Inflammatory macrophage treated with lipopolysaccharide for 1 hour (primary cell): Measurements from ENCODE around the gene MBNL1.
A peak's percentile ranks its signal among the peaks of the same experiment; 100 is the strongest.
"Not testable (repeated sequence)": the region's sequence is repeated elsewhere in the genome, so short reads cannot be mapped to it uniquely, and the experiment has no call there.

Experiments used
- DNase-seq, 2 donors: peaks; one replicate each; pipeline ENCODE4 v3.0.0-alpha.2; 2020 to 2022

MBNL1 gene

GRCh38 chr3:152416808-152417580 lies 148.3 kb downstream of the MBNL1 start:
- DNase-seq = no peak

GRCh38 chr3:152419748-152420147 lies 151.0 kb downstream of the MBNL1 start:
- DNase-seq = no peak

- no peak for DNase-seq
These were observed 152.4 kb downstream of the MBNL1 start for GRCh38 chr3:152421162-152421561.

- no peak for DNase-seq
These were observed 157.7 kb downstream of the MBNL1 start for GRCh38 chr3:152426393-152426792.

GRCh38 chr3:152428577-152428976 lies 159.8 kb downstream of the MBNL1 start:
- DNase-seq = no peak

GRCh38 chr3:152430223-152431002 lies 161.7 kb downstream of the MBNL1 start:
- DNase-seq = no peak

- DNase-seq = no peak
These were observed 165.4 kb downstream of the MBNL1 start for GRCh38 chr3:152434142-152434541.

GRCh38 chr3:152435210-152435609 lies 166.5 kb downstream of the MBNL1 start:
- DNase-seq = not testable (repeated sequence)

GRCh38 chr3:152436707-152437590 lies 168.2 kb downstream of the MBNL1 start:
- no peak for DNase-seq

GRCh38 chr3:152438181-152438580 lies 169.5 kb downstream of the MBNL1 start:
- DNase-seq = no peak

GRCh38 chr3:152438706-152439105 lies 170.0 kb downstream of the MBNL1 start:
- DNase-seq = no peak

GRCh38 chr3:152440243-152440642 lies 171.5 kb downstream of the MBNL1 start:
- DNase-seq = not testable (repeated sequence)

- no peak for DNase-seq
These were observed 174.7 kb downstream of the MBNL1 start for GRCh38 chr3:152443212-152444023.

- DNase-seq = peak; percentile 23 to 62
These were observed 175.4 kb downstream of the MBNL1 start for GRCh38 chr3:152444029-152444641.

GRCh38 chr3:152445212-152445611 lies 176.5 kb downstream of the MBNL1 start:
- peak in 1 of 2 donors; percentile 29 for DNase-seq

GRCh38 chr3:152446495-152446894 lies 177.8 kb downstream of the MBNL1 start:
- DNase-seq = no peak

- DNase-seq = no peak
These were observed 178.8 kb downstream of the MBNL1 start for GRCh38 chr3:152447511-152447910.

GRCh38 chr3:152448091-152448490 lies 179.4 kb downstream of the MBNL1 start:
- DNase-seq = no peak

- no peak for DNase-seq
These were observed 183.6 kb downstream of the MBNL1 start for GRCh38 chr3:152452318-152452717.

GRCh38 chr3:152454076-152454875 lies 185.5 kb downstream of the MBNL1 start:
- no peak for DNase-seq

GRCh38 chr3:152455989-152456388 lies 187.3 kb downstream of the MBNL1 start:
- no peak for DNase-seq
